GM06990 (cell line): ENCODE measurements around the gene CPNE2.

ENCODE experiments used
- DNase-seq: peaks from one replicate; pipeline ENCODE4 v3.0.0-alpha.2; 2011; ENCODE audit not compliant: insufficient read length; ENCODE audit errors: extremely low read depth
- H3K27me3 ChIP-seq: replicated peaks from 2 replicates; pipeline ENCODE4 v1.6.0; 2011; ENCODE audit warnings: low read length; ENCODE audit not compliant: control insufficient read depth, insufficient read depth
- H3K36me3 ChIP-seq: 2 replicates; pipeline ENCODE4 v1.5.1; 2011; ENCODE audit warnings: low read length; ENCODE audit not compliant: control insufficient read depth, insufficient read depth
- H3K4me3 ChIP-seq: replicated peaks from 2 replicates; pipeline ENCODE4 v1.5.1; 2011; ENCODE audit warnings: low read depth, mild to moderate bottlenecking, control low read depth, low read length
- CTCF ChIP-seq: IDR thresholded peaks from 2 replicates; pipeline ENCODE4 v1.5.1; 2011; ENCODE audit warnings: low read length, control low read depth, mild to moderate bottlenecking, inconsistent platforms; ENCODE audit not compliant: insufficient read depth, poor library complexity, severe bottlenecking

Gene CPNE2

GRCh38 chr16:57111420-57111819 lies 19.0 kb downstream of the CPNE2 start:
- Histone ChIP-seq H3K4me3 (no peak overlapping the region), H3K36me3 (no peaks in the 10 kb centered on the region), H3K27me3 (no peaks in the 10 kb centered on the region)
- TF ChIP-seq CTCF: no peak
- DNase-seq: no peak

- DNase-seq: no peak
- H3K36me3 ChIP-seq: no peaks in the 10 kb centered on the region
- no peak for TF ChIP-seq CTCF
- no peaks in the 10 kb centered on the region for H3K27me3 ChIP-seq
- no peak overlapping the region for H3K4me3 ChIP-seq
Observed at GRCh38 chr16:57112403-57113041, 20.1 kb downstream of the CPNE2 start.

GRCh38 chr16:57113042-57113453 lies 20.7 kb downstream of the CPNE2 start:
- no peak for DNase-seq
- TF ChIP-seq CTCF: no peak
- Histone ChIP-seq H3K36me3 (no peaks in the 10 kb centered on the region), H3K4me3 (no peak overlapping the region), H3K27me3 (no peaks in the 10 kb centered on the region)

GRCh38 chr16:57113664-57114063 lies 21.3 kb downstream of the CPNE2 start:
- no peak for DNase-seq
- no peak for TF ChIP-seq CTCF
- Histone ChIP-seq H3K27me3 (no peaks in the 10 kb centered on the region), H3K4me3 (no peak overlapping the region), H3K36me3 (no peaks in the 10 kb centered on the region)

- Histone ChIP-seq H3K4me3 (no peak overlapping the region), H3K27me3 (no peaks in the 10 kb centered on the region), H3K36me3 (no peaks in the 10 kb centered on the region)
- no peak for TF ChIP-seq CTCF
- DNase-seq: no peak
Observed at GRCh38 chr16:57115168-57115513, 22.8 kb downstream of the CPNE2 start.
